Endothelial cell of umbilical vein (primary cell): Measurements from ENCODE around the gene CSE1L. TPM values are rescaled to one million over a fixed set of nuclear protein-coding genes. Genes with fewer than 3 reads are reported as not detected.

Experiments
- BruUV-seq: library from RNA; stranded (reverse); fragments of 400-500 nt; replicated peaks from 2 replicates; lab custom pipeline; 2021; lab: Mats Ljungman, UMichigan
- CTCF ChIA-PET: fragments of 300-600, 350-600 bp; sonication (Branson Sonifier 250); formaldehyde crosslinking; loops from one replicate; lab custom pipeline; 2021; ENCODE audit warnings: antibody characterized with exemption, inconsistent platforms; lab: Charles Lee
- POLR2A ChIA-PET: fragments of 300-600, 350-600 bp; sonication (Branson Sonifier 250); formaldehyde crosslinking; loops from one replicate; lab custom pipeline; 2021; ENCODE audit warnings: antibody characterized with exemption, inconsistent platforms; lab: Charles Lee
- DNase-seq: peaks from one replicate; pipeline ENCODE4 v3.0.0-alpha.2; 2011; ENCODE audit warnings: low read depth, low spot score
- FAIRE-seq: peaks from 2 replicates; lab custom pipeline; 2011; peaks lifted over from hg19 to GRCh38; lab: Jason Lieb, UNC
- H2AFZ ChIP-seq: 2 replicates; pipeline ENCODE4 v1.6.0; 2012; ENCODE audit warnings: low read depth, low read length, control low read depth, inconsistent platforms
- H3K27ac ChIP-seq: 2 replicates; pipeline ENCODE4 v1.5.1; 2011; ENCODE audit warnings: low read depth, mild to moderate bottlenecking, control low read depth, low read length, moderate library complexity; ENCODE audit not compliant: insufficient read depth
- H3K27me3 ChIP-seq, 2 experiments: 2 replicates each; pipeline versions ENCODE4 v1.6.0 to v1.6.1; 2011; ENCODE audit warnings: low read length in 2 of 2, mixed read lengths in 1 of 2; ENCODE audit not compliant: control insufficient read depth in 2 of 2, insufficient read depth in 2 of 2
- H3K36me3 ChIP-seq, 2 experiments: 2 replicates in 1 of 2; 3 replicates in 1 of 2; pipeline ENCODE4 v1.5.1; 2011; ENCODE audit warnings: low read length in 2 of 2, mild to moderate bottlenecking in 1 of 2, moderate library complexity in 1 of 2; ENCODE audit not compliant: control insufficient read depth in 2 of 2, insufficient read depth in 2 of 2; ENCODE audit errors: extremely low read depth in 1 of 2
- H3K4me1 ChIP-seq: 3 replicates; pipeline ENCODE4 v1.5.1; 2011; ENCODE audit warnings: mild to moderate bottlenecking, low read length; ENCODE audit not compliant: control insufficient read depth, insufficient read depth; ENCODE audit errors: extremely low read depth
- H3K4me2 ChIP-seq: 2 replicates; pipeline ENCODE4 v1.6.1; 2011; ENCODE audit warnings: low read length, control low read depth, mixed read lengths; ENCODE audit not compliant: insufficient read depth
- H3K4me3 ChIP-seq, 3 experiments: fragments of 200-600 bp in 1 of 3; sonication (generic), shearing (Covaris generic) in 1 of 3; replicated peaks in 1 of 3; 2 replicates each; pipeline ENCODE4 v1.5.1; 2011 to 2016; ENCODE audit warnings: control low read depth in 3 of 3, low read length in 3 of 3, mild to moderate bottlenecking in 2 of 3, inconsistent platforms in 1 of 3, low read depth in 1 of 3, moderate library complexity in 1 of 3; ENCODE audit not compliant: insufficient read depth in 1 of 3
- H3K79me2 ChIP-seq: 2 replicates; pipeline ENCODE4 v1.6.0; 2012; ENCODE audit warnings: low read length, inconsistent platforms; ENCODE audit not compliant: control insufficient read depth, insufficient read depth
- H3K9ac ChIP-seq: replicated peaks from 2 replicates; pipeline ENCODE3; 2011; ENCODE audit warnings: low read length, control low read depth; ENCODE audit not compliant: insufficient read depth; ENCODE audit errors: extremely low read depth
- H3K9me1 ChIP-seq: replicated peaks from 3 replicates; pipeline ENCODE4 v1.6.0; 2011; ENCODE audit warnings: mild to moderate bottlenecking, low read length; ENCODE audit not compliant: control insufficient read depth, insufficient read depth; ENCODE audit errors: extremely low read depth
- H3K9me3 ChIP-seq: replicated peaks from 2 replicates; pipeline ENCODE4 v1.5.1; 2012; ENCODE audit warnings: low read length, inconsistent platforms; ENCODE audit not compliant: control insufficient read depth, insufficient read depth
- H4K20me1 ChIP-seq: replicated peaks from 2 replicates; pipeline ENCODE3; 2011; ENCODE audit warnings: mild to moderate bottlenecking, low read length; ENCODE audit not compliant: control insufficient read depth, insufficient read depth; ENCODE audit errors: extremely low read depth
- CTCF ChIP-seq, 2 donors: IDR thresholded peaks; 1 replicate in 1 of 2; 2 replicates in 1 of 2; pipeline ENCODE4 v1.5.1; 2011; ENCODE audit warnings: low read length in 2 of 2, mild to moderate bottlenecking in 2 of 2, moderate library complexity in 2 of 2, control low read depth in 1 of 2, inconsistent platforms in 1 of 2, low read depth in 1 of 2; ENCODE audit not compliant: insufficient read depth in 1 of 2; ENCODE audit errors: extremely low read depth in 1 of 2
- EZH2 ChIP-seq: IDR thresholded peaks from 2 replicates; pipeline ENCODE4 v1.6.1; 2012; ENCODE audit warnings: borderline replicate concordance, low read depth, mild to moderate bottlenecking, moderate library complexity, low read length, inconsistent platforms; ENCODE audit not compliant: severe bottlenecking
- FOS ChIP-seq: IDR thresholded peaks from 2 replicates; pipeline ENCODE4 v1.6.1; 2011; ENCODE audit warnings: mild to moderate bottlenecking, low read length, moderate library complexity, borderline replicate concordance; ENCODE audit not compliant: insufficient read depth
- GATA2 ChIP-seq: IDR thresholded peaks from 2 replicates; pipeline ENCODE4 v1.7.0; 2011; ENCODE audit warnings: low read depth, mild to moderate bottlenecking, moderate library complexity, mixed read lengths, low read length; ENCODE audit not compliant: insufficient read length, insufficient read depth
- JUN ChIP-seq: IDR thresholded peaks from 2 replicates; pipeline ENCODE4 v1.6.1; 2011; ENCODE audit warnings: borderline replicate concordance, low read depth; ENCODE audit not compliant: insufficient read length, insufficient read depth
- MAX ChIP-seq: IDR thresholded peaks from 2 replicates; pipeline ENCODE4 v1.6.1; 2011; ENCODE audit not compliant: insufficient read depth, insufficient read length
- MYC ChIP-seq: IDR thresholded peaks from one replicate; pipeline ENCODE4 v1.6.1; 2011; ENCODE audit warnings: mild to moderate bottlenecking, low read depth, low read length
- POLR2A ChIP-seq: IDR thresholded peaks from 2 replicates; pipeline ENCODE4 v1.6.1; 2012; ENCODE audit warnings: low read depth, mild to moderate bottlenecking, control low read depth, low read length
- POLR2AphosphoS5 ChIP-seq: IDR thresholded peaks from 2 replicates; pipeline ENCODE4 v1.6.1; 2012; ENCODE audit warnings: low read depth, mild to moderate bottlenecking, control low read depth, low read length, moderate library complexity; ENCODE audit not compliant: insufficient read depth
- dilution Hi-C: fragments of 300-500 bp; cut with MboI; formaldehyde crosslinking; loops from one replicate; pipeline ENCODE4 v1.15.0; 2019; ENCODE audit warnings: low sequenced_read_pairs; ENCODE audit not compliant: extremely low pct_ligation_motif_present
- intact Hi-C: fragments of 100-400 bp; cut with micrococcal nuclease; formaldehyde crosslinking; loops from one replicate; pipeline ENCODE4 v1.10.0; 2022
- polyA plus RNA-seq, 4 experiments: library from polyadenylated mRNA; depleted of rRNA in 3 of 4; stranded (reverse) in 3 of 4; unstranded in 1 of 4; fragments of >200 nt; gene quantifications; 2 replicates each; pipeline versions ENCODE4 v1.2.1 to v1.2.3, GENCODE V29; 2011 to 2012; ENCODE audit warnings: missing spikeins in 1 of 4
- total RNA-seq: library from RNA; stranded (reverse); gene quantifications from 2 replicates; pipeline ENCODE4 v1.2.3, GENCODE V29; 2021

CSE1L gene
- total and polyA plus RNA-seq, 2 donors (not counting 3 experiments of a cell fraction or from before 2014, with no cell fraction given): 35.1 to 118 TPM

- no peak overlapping the region for H2AFZ ChIP-seq
- POLR2A ChIA-PET: interaction anchor here (0.6 kb wide), 1 partner anchor 58 kb away, joined by 6 read pairs; no protein-coding TSS in a partner anchor
- no peak for DNase-seq
- TF ChIP-seq CTCF (IDR thresholded peaks at IDR 0.05; ENCODE audit: extremely low read depth in 1 of 2, insufficient read depth in 1 of 2, low read depth in 1 of 2, low read length in 2 of 2): no peak
- no peak for TF ChIP-seq GATA2
- TF ChIP-seq MAX: no peak
- no peak for TF ChIP-seq JUN
- no peak for TF ChIP-seq MYC
- no peak for TF ChIP-seq POLR2A
- no peak for TF ChIP-seq POLR2AphosphoS5
- no peak for TF ChIP-seq EZH2
- TF ChIP-seq FOS: no peak
- CTCF ChIA-PET: interaction anchor here (1.2 kb wide), 1 partner anchor 126 kb away, joined by 3 read pairs; no protein-coding TSS in a partner anchor
- no peaks in the 10 kb centered on the region for H3K9me1 ChIP-seq
- no peak overlapping the region for H3K9ac ChIP-seq
- H4K20me1 ChIP-seq: no peaks in the 10 kb centered on the region
- dilution Hi-C loops (no loop called here), intact Hi-C loops (no loop called here)
- no TSS peak for BruUV-seq
- H3K27ac ChIP-seq: no peak overlapping the region
- H3K27me3 ChIP-seq: no peaks in the 10 kb centered on the region
- H3K4me3 ChIP-seq: no peak overlapping the region
- FAIRE-seq: no peak
- H3K79me2 ChIP-seq: no peaks in the 10 kb centered on the region
- no peak overlapping the region for H3K4me2 ChIP-seq
- no peaks in the 10 kb centered on the region for H3K4me1 ChIP-seq
- no peaks in the 10 kb centered on the region for H3K9me3 ChIP-seq
- H3K36me3 ChIP-seq: peaks cover 7 to 19% of the 10 kb centered on the region in 2 experiments
These were observed 39.6 kb upstream of the CSE1L start for GRCh38 chr20:49006446-49006980.
